ENCODE results near the gene RBM20.

- TF ChIP-seq CTCF (IDR thresholded peaks at IDR 0.05 in 4 of 5, conservative IDR thresholded peaks at IDR 0.05 in 1 of 5) = no peak
- no peak for TF ChIP-seq POLR2A (IDR thresholded peaks at IDR 0.05)
These were observed 166.5 kb downstream of the RBM20 start for GRCh38 chr10:110810625-110811024.
